A673 (cell line): ENCODE results near the gene PLEK2.

ENCODE experiments used
- CTCF ChIP-seq: fragments of 300-800, 200-600 bp; sonication (generic); conservative IDR thresholded peaks from 2 replicates; pipeline ENCODE4 v1.5.1; 2017; ENCODE audit warnings: low read depth, mild to moderate bottlenecking, antibody characterized with exemption, low read length, moderate library complexity, mixed read lengths
- EZH2 ChIP-seq: fragments of 200-600 bp; sonication (generic); IDR thresholded peaks from 2 replicates; pipeline ENCODE4 v1.6.1; 2017; ENCODE audit warnings: borderline replicate concordance, low read depth, mild to moderate bottlenecking, mixed read lengths, antibody characterized with exemption, low read length; ENCODE audit not compliant: poor library complexity, severe bottlenecking

- TF ChIP-seq CTCF = no peak
- no peak for TF ChIP-seq EZH2
Observed at GRCh38 chr14:67453575-67454300, 41.8 kb upstream of the PLEK2 start.
